Activated T-cell treated with anti-CD3 and anti-CD28 coated beads, Interleukin-2, amount 50 U/mL, for 1 hour (primary cell): ENCODE data around the gene ACSBG1.

Source experiments
- DNase-seq: peaks from one replicate; pipeline ENCODE4 v3.0.0-alpha.2; 2020

The ACSBG1 gene

DNA sequence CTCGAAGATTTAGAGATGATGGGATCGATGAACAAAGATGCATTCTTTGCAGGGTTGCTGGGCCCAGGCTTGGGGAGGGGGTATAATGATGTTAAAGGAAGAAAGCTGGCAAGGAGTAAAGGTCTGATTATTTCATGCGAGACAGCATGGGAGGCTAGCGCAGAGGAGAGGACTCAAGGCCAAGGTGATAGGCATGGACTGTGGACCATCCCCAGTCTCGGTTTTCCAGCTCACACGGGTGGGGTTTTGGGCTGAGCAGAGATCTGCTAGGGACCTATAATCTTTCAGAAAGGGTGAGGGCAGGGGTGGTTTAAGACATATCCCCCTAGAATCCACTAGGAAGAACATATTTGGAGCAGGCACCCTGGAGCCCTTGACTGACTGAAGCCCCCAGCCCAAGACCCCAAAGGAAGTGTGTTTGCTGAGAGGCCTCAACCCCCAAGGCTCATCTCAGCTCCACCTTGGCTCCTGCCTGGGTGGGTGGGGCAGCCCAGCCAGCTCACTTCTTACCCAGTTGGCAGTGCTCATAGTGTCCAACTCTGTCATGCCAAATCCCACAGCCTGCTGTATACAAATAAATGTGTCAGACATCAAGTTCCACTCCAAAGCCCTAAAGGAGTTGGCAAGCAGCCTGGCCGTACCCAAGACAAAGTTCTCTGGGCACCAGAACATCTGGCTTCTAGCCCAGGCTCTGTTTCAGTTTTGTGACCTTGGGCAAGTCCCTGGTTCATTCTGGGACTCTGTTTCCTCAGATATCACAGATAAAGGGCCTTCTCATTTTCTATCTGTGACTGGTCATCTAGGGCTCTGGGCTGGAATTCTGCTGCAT, 17.9 kb downstream of the ACSBG1 start:
- no peak for DNase-seq

DNA sequence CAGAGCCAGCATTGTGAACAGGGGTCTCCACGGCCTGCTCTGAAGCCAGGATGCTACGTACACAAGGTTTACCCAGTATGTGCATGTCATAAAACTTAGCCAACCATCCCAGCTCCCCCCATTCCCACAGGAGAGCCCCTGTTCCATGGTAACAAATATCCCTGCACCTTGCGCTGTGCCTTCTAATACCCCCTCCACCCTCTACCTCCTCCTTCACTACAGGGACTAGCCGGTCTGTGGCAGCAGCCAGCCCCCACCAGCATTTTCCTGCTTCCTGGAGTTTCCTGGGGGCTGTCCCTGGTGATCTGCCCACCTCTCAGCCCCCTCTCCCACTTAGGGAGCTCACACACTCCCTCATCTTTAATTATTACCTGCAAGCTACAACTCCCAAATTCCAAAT, 20.4 kb downstream of the ACSBG1 start:
- DNase-seq = no peak

DNA sequence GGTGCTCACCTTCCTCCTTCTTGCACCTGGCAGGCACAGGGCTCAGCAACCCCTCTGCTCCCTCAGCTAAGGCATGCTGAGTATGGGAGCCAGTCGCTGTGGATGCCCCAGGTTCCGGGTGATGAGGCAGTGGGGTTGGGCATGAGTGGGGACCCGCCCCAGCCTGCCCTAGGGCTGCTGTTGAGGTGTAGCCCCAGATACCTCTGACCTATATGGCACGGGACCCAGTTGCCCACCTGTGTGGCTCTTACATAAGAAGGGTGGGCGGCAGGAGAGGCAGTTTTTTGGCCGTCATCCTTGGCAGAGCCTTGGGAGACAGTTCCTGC, 21.0 kb downstream of the ACSBG1 start:
- no peak for DNase-seq

DNA sequence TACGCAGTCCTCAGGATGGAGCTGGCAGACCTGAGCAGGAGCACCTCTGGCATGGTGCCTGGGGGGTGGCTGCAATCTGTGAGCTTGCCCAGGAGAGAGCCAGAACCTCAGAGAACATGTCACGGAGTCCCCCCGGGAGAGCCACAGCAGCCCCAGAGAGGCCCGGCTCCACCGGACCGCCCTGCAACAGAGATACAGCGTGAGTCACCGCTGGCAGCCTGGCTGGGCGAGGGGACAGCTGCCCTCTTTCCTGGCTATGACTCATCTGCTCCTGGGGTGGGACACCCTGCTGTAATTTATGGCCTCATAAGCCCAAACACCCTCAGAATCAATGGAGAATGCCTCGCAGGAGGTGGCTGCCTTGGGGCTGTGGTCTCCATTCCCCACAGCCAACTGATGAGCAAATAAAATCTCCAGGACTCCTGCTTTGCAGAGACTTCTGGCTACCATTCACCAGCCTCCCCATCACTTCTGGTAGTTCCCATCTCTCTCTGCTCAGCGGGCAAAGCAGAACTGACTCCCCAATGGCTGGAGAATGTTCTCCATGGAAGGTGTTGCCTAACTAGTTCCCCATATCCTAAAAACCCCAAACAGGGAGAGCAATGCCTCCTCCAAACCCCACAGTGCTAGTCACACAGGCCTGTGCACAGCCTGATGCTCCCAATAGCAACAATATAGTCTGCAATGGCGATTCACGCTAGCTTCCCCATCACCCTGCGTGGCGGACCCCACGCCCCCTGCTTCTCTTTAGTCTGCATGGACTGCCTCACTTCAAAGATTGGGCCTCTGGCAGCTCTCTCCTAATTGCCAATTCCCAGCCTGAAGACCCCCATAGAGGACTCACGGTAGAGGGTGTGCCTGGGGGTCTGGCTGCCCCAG, 21.6 kb downstream of the ACSBG1 start:
- DNase-seq = no peak

DNA sequence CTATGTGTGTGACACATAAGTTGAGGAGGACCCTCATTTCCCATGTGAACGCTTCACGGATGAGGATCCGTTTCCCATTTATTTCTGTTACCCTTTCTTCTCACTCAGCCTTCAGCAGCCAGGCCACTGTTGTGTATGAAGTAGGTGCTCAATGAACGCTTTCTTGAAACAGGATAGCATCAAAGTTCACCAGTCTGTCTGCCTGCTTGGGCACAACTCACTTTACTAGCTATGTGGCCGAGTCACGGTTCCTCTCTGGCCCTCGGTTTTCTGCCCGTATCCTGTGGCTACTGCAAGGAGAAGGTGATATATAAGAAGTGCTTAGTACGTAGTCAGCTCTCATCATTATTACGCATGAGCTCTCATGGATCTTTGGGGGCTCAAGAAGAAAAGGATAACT, 22.4 kb downstream of the ACSBG1 start:
- DNase-seq = no peak

DNA sequence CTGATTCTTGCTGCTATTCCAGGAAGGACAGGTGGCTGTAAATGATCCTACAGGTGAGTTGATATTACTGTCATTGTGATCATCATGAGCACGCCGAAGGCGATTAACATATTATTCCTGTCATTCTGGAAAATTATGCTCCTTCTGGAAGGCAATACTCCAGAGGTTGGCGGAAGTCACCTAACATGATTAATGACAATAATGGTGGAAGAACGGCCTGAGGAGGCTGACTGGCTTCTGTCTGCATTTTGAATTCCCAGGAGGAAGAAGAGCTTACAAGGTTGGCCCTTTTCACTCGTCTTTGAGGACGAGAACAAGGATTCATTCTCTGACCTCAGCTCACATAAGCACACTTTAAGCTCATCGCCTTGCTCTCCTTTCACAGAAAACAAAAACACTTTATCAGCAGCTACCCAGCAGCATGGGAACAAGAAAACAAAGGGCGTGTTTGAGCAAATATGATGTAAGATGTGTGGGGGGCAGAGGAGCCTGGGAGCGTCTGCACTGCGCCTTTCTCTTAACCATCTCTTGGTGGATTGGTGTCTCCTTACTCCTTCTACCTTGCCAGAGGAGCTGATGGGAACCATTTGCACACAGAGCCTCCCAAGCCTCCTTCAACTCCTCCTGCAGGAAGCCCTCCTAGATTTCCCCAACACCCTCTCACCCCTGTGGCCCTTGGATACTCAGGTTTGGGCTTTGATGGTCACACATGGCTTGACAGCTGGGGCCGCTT, 23.0 kb downstream of the ACSBG1 start:
- no peak for DNase-seq

DNA sequence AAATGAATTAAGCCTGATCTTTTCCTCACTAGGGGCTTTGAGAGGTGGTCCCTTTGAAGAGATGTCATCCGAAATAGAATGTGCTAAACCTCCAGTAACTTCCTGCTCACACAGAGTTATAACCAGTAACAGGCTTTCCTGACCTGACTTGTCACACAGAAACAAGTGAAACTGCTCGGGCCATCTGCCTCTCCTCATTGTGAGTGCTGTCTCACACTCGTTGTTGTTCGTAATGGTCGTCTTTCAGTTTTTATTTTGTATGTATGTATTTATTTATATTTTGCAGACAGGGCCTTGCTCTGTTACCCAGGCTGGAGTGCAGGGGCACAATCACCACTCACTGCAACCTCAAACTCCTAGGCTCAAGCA, 24.0 kb downstream of the ACSBG1 start:
- DNase-seq = no peak

DNA sequence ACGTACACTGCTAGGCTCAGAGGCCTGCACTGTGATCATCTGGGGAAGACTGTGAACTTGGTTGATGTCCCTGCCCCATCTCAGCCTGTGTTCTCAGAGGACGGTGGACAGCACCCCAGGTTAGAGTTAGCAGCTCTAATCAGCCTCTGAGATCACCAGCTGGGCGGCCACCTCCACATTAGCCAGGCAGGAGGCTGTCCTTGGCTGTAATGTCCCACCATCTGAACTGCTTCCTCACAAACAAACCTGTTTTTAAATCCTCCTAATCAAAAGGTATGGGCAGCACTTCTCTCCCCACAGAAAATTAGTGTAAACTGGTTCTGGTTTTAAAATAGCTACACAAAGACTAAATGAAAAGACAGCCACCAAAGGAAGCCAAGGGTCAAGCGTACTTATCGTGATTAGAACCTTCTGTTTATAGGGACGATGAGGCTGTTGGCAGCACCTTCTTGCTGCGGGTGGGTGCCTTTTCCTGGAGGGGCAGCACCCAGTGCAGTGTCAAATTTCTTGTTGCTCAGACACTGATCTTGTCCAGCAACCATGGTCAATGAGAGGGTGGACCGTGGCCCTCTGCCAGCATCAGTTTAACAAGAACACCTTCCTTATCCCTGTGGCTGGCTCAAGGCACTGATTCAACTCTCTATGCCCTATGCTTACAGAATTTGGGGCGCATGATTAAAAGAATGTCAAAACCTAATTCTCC, 24.6 kb downstream of the ACSBG1 start:
- no peak for DNase-seq

DNA sequence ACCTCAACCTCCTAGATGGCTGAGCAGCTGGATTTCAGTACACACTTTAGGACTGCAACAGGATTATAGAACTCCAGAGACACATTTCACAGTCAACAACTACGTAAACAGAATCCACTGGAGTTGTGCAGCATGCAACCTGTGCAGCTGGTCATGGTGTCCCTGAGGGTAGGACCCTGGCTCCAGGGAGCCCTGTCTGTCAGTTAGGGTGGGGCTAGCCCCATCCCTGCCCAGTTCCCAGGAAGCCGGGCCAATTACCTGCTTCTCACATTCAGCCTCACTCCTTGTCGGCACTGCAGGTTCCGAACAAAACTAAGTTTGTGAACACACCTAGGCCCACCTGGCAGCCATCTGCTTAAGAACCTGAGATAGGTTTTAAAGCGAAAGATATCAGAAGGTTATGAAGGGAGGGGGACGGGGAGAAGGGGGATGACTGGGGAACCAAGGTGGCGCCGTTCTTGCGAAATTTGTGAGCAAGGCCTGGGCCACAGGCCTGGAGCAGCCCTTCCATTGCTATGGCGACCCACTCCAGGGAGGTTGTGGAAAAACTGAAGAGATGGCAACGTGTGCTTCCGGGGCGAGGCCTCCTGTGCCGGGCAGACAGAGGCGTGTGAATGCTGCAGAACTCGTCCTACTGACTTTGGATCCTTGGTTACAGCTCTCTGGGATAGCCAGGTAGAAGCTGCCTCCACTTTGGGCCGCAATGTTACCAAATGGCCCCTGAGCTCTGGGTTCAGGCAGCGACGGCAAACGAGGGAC, 25.3 kb downstream of the ACSBG1 start:
- DNase-seq = no peak

DNA sequence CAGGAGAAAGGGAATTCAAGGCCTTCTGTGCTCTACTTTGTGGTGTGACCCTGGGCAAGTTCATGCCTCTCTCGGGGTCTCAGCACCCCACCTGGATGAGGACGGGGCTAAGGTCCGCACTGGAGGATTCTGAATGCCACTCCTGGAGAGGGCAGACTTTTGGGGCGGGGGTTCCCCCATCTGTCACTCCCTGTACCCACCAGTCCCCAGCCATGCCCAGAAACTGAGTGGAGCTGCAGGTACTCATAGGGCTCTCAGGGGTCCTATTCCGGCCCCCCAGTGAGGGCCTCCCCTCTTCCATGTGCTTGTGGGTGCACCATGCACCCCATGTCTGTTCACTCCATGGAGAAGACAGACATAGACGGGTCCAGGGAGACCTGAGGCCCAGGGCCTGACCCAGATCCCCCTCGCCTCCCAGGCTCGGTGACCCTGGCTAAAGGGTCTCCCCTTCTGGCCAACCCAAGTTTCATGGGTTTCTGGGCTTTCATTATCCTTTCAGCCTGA, 26.0 kb downstream of the ACSBG1 start:
- no peak for DNase-seq

DNA sequence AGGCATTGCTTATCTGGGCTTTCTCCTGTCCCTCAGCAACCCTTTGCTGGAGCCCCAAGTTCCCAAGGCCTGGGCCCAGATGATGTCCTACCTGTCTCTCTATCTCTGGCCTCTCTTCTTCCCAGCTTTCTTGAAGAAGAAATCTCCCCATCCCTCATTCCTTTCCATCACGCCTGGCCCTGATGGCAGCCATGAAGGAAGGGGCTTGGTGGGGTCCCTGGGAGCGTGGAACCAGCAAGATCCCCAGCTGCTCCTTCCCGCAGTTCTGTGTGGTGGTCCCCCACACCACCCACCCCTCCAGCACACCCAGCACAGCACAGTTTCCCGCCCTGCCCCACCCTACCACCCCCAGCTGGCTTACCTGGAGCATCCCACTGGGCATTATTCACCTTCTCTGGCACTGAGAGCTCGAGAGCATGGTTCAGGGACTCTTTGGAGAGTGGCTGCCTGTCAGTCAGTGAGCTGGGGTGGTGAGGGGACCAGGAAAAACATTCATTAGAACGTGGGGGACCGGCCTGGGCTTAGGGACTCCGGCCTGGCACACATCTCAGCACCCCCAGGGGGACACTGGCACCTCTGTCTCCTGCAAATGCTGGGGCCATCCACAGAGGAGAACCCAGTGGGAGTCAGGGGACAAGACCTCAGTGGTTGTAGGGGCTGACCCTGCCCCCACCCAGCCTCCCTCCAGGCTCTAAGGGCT, 26.6 kb downstream of the ACSBG1 start:
- DNase-seq = no peak

DNA sequence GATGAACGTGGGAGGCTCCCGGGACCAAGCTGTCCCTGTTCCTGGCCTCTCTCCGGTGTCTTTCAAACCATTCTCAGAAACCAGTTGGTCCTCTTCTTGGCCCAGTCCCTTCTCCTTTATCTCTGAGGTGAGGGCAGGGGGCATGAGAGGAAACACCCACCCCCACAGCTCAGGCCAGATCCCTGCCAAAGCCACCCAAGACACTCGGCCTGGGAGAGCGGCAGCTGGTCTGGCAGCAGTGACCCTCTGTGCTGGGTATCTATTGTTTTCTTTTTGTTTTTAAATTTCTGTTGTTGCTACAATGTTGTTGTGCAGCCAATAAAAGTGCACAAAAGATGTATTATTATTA, 27.3 kb downstream of the ACSBG1 start:
- no peak for DNase-seq

DNA sequence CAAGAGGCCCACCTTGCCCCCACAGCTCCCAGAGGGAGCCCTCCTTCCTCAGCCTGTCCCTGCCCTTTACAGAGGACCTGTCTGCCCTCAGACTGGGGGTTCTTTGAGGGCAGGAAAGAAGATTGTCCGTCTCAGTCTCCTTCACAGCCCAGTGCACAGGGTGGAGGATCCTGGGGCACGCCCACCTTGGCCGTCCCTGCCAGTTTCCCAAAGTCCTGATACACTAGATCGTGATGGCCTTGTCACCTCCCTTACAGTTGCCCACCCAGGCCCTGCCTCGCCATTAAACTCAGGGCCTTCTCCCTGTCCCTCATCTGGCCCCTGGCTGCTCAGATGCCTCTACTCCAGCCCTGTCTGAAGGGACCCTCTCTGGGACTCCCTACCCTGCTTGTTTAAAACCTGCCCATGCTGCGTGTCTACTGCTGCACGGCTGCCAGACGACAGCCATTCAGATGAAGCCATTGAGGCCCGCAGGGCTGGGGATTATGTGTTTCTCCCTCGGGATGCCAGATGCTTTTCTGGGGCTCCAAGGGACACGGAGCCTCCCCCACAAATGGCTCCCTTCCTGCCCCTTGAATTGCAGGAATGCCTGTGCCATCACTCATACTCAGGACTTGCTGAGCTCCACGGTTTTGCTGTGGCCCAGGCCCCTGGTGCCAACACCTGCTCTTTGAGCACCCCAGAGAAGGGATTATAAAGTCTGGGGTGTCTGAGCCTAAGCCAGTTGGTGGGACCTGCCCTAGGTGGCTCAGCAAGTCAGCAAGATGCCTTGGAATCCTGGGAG, 27.8 kb downstream of the ACSBG1 start:
- no peak for DNase-seq

DNA sequence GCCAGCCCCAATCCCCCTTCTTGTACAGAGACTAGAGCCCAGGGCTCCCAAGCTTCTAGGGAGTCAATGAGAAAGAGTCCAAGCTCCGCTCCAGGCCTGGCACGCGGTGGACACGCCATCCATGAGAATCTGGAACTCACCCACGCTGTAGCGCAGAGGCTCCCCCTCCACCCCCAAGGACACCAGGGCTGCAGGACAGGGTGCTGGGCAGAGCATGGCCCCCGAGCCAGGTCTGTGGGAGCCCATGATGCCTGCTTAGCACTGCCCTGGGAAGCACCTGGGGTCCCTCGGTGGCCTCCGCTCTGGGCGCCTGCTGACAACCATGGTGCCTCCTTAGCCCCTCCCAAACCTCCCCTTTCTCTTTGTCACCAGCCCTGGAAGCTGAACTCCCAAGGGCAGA, 28.5 kb downstream of the ACSBG1 start:
- DNase-seq = no peak

DNA sequence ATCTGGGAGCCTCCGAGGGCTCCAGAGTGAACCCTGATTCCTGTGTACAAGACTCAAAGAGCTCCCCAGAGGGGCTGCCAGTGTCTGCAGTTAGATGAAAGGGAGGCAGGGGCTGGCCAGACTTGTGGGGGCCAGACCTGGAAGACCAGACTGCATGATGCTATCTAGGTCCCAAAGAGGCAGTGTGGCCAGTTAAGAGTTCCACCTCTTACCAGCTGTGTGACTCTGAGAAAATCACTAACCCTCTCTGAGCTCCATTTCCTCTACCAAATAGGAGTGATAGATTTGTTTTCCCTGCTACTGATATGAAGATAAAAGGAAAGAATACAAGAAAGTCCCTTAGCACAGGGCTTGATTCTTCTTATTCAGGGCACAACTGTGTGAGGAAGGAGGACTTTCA, 29.0 kb downstream of the ACSBG1 start:
- DNase-seq = no peak

DNA sequence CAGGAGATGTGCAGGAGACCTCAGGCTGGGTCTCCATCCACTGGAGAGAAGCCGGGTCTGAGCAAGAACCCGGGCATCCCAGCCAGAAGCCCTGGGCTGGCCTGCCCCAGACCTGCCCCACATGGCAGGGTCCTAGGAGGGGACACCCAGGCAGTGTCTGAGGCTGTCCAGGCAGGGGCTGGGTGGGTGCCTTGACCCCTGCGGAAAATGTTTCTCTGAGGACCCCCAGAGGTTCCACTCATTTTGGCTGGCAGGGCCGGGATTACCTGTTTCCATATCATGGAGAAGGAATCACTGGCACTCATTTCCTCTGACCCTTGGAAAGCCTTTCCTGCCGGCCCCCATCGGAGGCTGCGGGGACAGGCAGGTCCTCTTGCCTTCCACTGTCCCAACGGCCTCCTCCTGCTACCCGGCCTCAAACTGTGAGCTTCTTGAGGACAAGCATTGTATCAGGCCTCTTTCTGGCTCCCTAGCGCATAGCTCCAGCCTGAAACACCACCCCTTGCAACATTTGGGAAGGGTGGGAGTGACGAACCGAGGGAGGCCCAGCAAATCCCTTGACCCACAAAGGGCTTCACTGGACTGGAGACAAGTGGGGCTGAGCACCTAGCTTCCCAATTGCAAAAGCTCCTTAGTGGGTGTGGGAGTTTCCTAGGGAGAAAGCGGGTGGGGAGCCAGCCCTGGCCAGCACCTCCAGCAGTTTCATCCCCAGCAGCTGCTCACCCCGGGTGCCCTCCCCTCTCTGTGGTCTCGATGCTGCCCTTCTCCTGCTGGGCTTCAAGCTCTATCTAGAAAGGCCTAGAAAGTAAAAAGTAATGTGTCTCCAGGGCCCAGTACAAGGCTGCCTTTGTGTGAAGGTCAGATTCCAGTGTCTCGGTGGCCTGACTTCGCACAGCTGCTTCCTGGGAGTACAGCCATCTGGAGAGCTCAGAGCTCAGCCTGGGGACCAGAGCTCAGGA, 29.7 kb downstream of the ACSBG1 start:
- no peak for DNase-seq

DNA sequence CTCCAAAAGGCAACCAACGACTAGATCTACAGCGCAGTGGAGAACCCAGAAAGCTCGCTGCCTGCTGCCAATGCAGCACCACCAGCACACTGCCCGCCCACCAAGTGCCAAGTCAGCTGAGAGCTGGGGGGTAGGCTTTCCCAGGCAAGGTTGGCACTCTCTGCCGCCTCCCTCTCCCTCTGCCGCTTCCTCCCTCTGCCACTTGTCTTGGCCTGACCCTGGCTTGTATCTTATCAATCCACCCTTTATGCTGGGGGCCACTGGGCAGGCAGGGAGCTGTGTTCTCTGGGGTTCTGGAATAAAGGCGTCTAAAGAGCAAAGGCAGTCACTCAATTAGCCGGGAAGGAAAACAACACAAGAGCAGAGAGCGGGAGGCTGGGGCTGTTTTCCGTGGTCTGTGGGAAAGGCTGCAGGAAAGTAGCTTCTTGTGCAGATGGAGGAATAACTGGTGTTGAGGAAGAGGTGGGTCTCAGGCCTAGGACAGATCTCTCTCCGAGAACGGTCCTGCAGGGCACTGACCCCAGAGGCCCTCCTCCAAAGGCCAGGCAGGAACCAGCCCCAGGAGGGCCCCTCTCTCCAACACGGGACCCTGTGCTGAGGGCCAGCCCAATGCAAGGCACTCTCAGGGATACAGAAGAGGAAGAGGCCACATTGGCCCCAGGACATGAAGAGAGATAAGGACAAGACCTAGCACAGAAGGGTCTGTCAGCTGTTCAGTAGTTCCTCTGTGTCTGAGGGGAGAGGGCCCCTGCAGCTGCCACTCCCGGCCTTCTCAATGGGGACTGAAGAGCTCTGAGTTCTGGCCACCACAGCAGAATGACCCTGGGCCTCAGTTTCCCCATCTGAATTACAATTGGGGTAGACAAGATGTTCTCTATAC, 30.8 kb downstream of the ACSBG1 start:
- DNase-seq = no peak
